ENCODE results near the gene IPO11. TPM values are rescaled to one million over a fixed set of nuclear protein-coding genes. Genes with fewer than 3 reads are reported as not detected.
"Not testable (repeated sequence)": the region's sequence is repeated elsewhere in the genome, so short reads cannot be mapped to it uniquely, and the experiment has no call there.

Gene IPO11
- total RNA-seq, 4 donors from 2014 or later, result 20.4 to 44.6 (median 34.1) TPM

- no peaks in the 10 kb centered on the region for H3K9me3 ChIP-seq
- TF ChIP-seq CTCF (IDR thresholded peaks at IDR 0.05) (no peak), EP300 (IDR thresholded peaks at IDR 0.05) (no peak), POLR2A (IDR thresholded peaks at IDR 0.05) (no peak)
- WGBS, 2 donors, result 73 to 85% methylated on average over 6 of the region's 6 CpGs
- H3K36me3 ChIP-seq, result peaks cover 0 to 8% (median 0%) of the 10 kb centered on the region in 3 donors
- H3K27me3 ChIP-seq, result no peaks in the 10 kb centered on the region
- no peak for DNase-seq (ENCODE audit: low spot score in 2 of 2)
- no peak overlapping the region for H3K27ac ChIP-seq
- H3K4me1 ChIP-seq, result no peaks in the 10 kb centered on the region
- no peak overlapping the region for H3K4me3 ChIP-seq
Observed at GRCh38 chr5:62621280-62621679, 208.7 kb downstream of the IPO11 start.

GRCh38 chr5:62623271-62623670 lies 210.7 kb downstream of the IPO11 start:
- no peaks in the 10 kb centered on the region for H3K4me1 ChIP-seq
- H3K4me3 ChIP-seq, result no peak overlapping the region
- no peak for TF ChIP-seq POLR2A (IDR thresholded peaks at IDR 0.05)
- DNase-seq (ENCODE audit: low spot score in 2 of 2), result no peak
- no peak overlapping the region for H3K27ac ChIP-seq
- 36 to 43% methylated on average over 1 of the region's 1 CpG for WGBS, 2 donors
- peaks cover 0 to 27% (median 0%) of the 10 kb centered on the region in 3 donors for H3K36me3 ChIP-seq
- H3K27me3 ChIP-seq, result no peaks in the 10 kb centered on the region
- no peaks in the 10 kb centered on the region for H3K9me3 ChIP-seq

GRCh38 chr5:62624436-62624835 lies 211.9 kb downstream of the IPO11 start:
- peaks cover 0 to 37% (median 0%) of the 10 kb centered on the region in 3 donors for H3K36me3 ChIP-seq
- H3K4me3 ChIP-seq; H3K9me3 ChIP-seq; H3K27me3 ChIP-seq; DNase-seq (ENCODE audit: low spot score in 2 of 2); H3K4me1 ChIP-seq; H3K27ac ChIP-seq: not testable (repeated sequence)
- WGBS, 2 donors, result 97 to 98% methylated on average over 7 of the region's 7 CpGs

GRCh38 chr5:62626534-62626933 lies 214.0 kb downstream of the IPO11 start:
- no peaks in the 10 kb centered on the region for H3K9me3 ChIP-seq
- H3K4me1 ChIP-seq, result no peaks in the 10 kb centered on the region
- no peak for DNase-seq (ENCODE audit: low spot score in 2 of 2)
- peaks cover 0 to 50% (median 0%) of the 10 kb centered on the region in 3 donors for H3K36me3 ChIP-seq
- no peaks in the 10 kb centered on the region for H3K27me3 ChIP-seq
- no peak overlapping the region for H3K27ac ChIP-seq
- TF ChIP-seq EP300 (IDR thresholded peaks at IDR 0.05) (no peak), CTCF (IDR thresholded peaks at IDR 0.05) (no peak), POLR2A (IDR thresholded peaks at IDR 0.05) (no peak)
- H3K4me3 ChIP-seq, result no peak overlapping the region
- WGBS, 2 donors, result 66 to 75% methylated on average over 2 of the region's 2 CpGs

- Histone ChIP-seq H3K27ac (no peak overlapping the region), H3K36me3 (peaks cover 0 to 50% (median 0%) of the 10 kb centered on the region in 3 donors), H3K27me3 (no peaks in the 10 kb centered on the region), H3K4me3 (no peak overlapping the region), H3K4me1 (no peaks in the 10 kb centered on the region), H3K9me3 (no peaks in the 10 kb centered on the region)
- no peak for DNase-seq (ENCODE audit: low spot score in 2 of 2)
- TF ChIP-seq EP300 (IDR thresholded peaks at IDR 0.05) (no peak), CTCF (IDR thresholded peaks at IDR 0.05) (no peak), POLR2A (IDR thresholded peaks at IDR 0.05) (no peak)
- 65 to 70% methylated on average over 3 of the region's 3 CpGs for WGBS, 2 donors
Observed at GRCh38 chr5:62627121-62627520, 214.6 kb downstream of the IPO11 start.

- Histone ChIP-seq H3K27me3 (no peaks in the 10 kb centered on the region), H3K36me3 (peaks cover 0 to 50% (median 0%) of the 10 kb centered on the region in 3 donors), H3K9me3 (no peaks in the 10 kb centered on the region), H3K4me1 (no peaks in the 10 kb centered on the region), H3K27ac (no peak overlapping the region), H3K4me3 (no peak overlapping the region)
- no peak for TF ChIP-seq CTCF (IDR thresholded peaks at IDR 0.05)
- no peak for TF ChIP-seq POLR2A (IDR thresholded peaks at IDR 0.05)
- TF ChIP-seq EP300 (IDR thresholded peaks at IDR 0.05), result no peak
- DNase-seq (ENCODE audit: low spot score in 2 of 2), result no peak
- 83 to 88% methylated on average over 5 of the region's 5 CpGs for WGBS, 2 donors
Observed at GRCh38 chr5:62627901-62628300, 215.3 kb downstream of the IPO11 start.
